IPS DF 6.9 (cell line): ENCODE data around the gene RTKN.

Experiments used
- DNase-seq: peaks from one replicate; pipeline ENCODE4 v3.0.0-alpha.2; 2013; ENCODE audit warnings: low read depth, low spot score
- H3K27ac ChIP-seq: one replicate; pipeline ENCODE4 v1.5.1; 2013; ENCODE audit warnings: low read length, control low read depth
- H3K27me3 ChIP-seq: 2 replicates; pipeline ENCODE4 v1.6.1; 2013; ENCODE audit warnings: mild to moderate bottlenecking, low read length; ENCODE audit not compliant: control insufficient read depth, insufficient read depth
- H3K36me3 ChIP-seq: 2 replicates; pipeline ENCODE4 v1.6.1; 2013; ENCODE audit warnings: low read length; ENCODE audit not compliant: control insufficient read depth, insufficient read depth
- H3K4me1 ChIP-seq: 2 replicates; pipeline ENCODE4 v1.6.1; 2013; ENCODE audit warnings: low read length; ENCODE audit not compliant: control insufficient read depth, insufficient read depth
- H3K4me3 ChIP-seq: 2 replicates; pipeline ENCODE4 v1.5.1; 2013; ENCODE audit warnings: mild to moderate bottlenecking, low read length
- H3K9me3 ChIP-seq: 2 replicates; pipeline ENCODE4 v1.6.1; 2013; ENCODE audit warnings: low read length, inconsistent platforms; ENCODE audit not compliant: control insufficient read depth, insufficient read depth
- WGBS: extraction: QIAGEN DNeasy Blood & Tissue Kit; methylation state at CpG from one replicate; pipeline ENCODE4 v1.1.7; 2013; ENCODE audit warnings: mixed read lengths, missing lambda C conversion rate; ENCODE audit not compliant: insufficient read length, insufficient coverage; 5-methylcytosine and 5-hydroxymethylcytosine counted together

RTKN gene

GRCh38 chr2:74436848-74437695, 4.7 kb downstream of the RTKN start:
- Histone ChIP-seq H3K27me3 (no peaks in the 10 kb centered on the region), H3K27ac (no peak overlapping the region), H3K4me3 (no peak overlapping the region), H3K9me3 (no peaks in the 10 kb centered on the region), H3K4me1 (0 out of 2 replicates have a peak, but pooled peaks cover 4% of the 10 kb centered on the region), H3K36me3 (peaks cover 4% of the 10 kb centered on the region)
- no CpG with 5 or more reads among the region's 6 CpGs for WGBS
- no peak for DNase-seq

- DNase-seq = no peak
- no CpG with 5 or more reads among the region's 43 CpGs for WGBS
- no peak overlapping the region for H3K4me3 ChIP-seq
- no peaks in the 10 kb centered on the region for H3K27me3 ChIP-seq
- H3K27ac ChIP-seq = no peak overlapping the region
- H3K4me1 ChIP-seq = 0 out of 2 replicates have a peak, but pooled peaks cover 4% of the 10 kb centered on the region
- H3K9me3 ChIP-seq = no peaks in the 10 kb centered on the region
- H3K36me3 ChIP-seq = peaks cover 6% of the 10 kb centered on the region
Observed at GRCh38 chr2:74436111-74436805, 5.5 kb downstream of the RTKN start.

GRCh38 chr2:74430502-74430901, 11.2 kb downstream of the RTKN start:
- DNase-seq = no peak
- no CpG with 5 or more reads among the region's 11 CpGs for WGBS
- Histone ChIP-seq H3K27me3 (no peaks in the 10 kb centered on the region), H3K36me3 (peaks cover 36% of the 10 kb centered on the region), H3K4me3 (no peak overlapping the region), H3K4me1 (no peaks in the 10 kb centered on the region), H3K9me3 (no peaks in the 10 kb centered on the region), H3K27ac (no peak overlapping the region)

GRCh38 chr2:74429487-74430451, 12.0 kb downstream of the RTKN start:
- no peak for DNase-seq
- Histone ChIP-seq H3K4me3 (no peak overlapping the region), H3K9me3 (no peaks in the 10 kb centered on the region), H3K27me3 (no peaks in the 10 kb centered on the region), H3K4me1 (no peaks in the 10 kb centered on the region), H3K27ac (no peak overlapping the region), H3K36me3 (peaks cover 36% of the 10 kb centered on the region)
- no CpG with 5 or more reads among the region's 18 CpGs for WGBS

GRCh38 chr2:74428675-74429074, 13.1 kb downstream of the RTKN start:
- H3K36me3 ChIP-seq = peaks cover 36% of the 10 kb centered on the region
- DNase-seq = no peak
- no peak overlapping the region for H3K4me3 ChIP-seq
- H3K9me3 ChIP-seq = no peaks in the 10 kb centered on the region
- no CpG with 5 or more reads among the region's 5 CpGs for WGBS
- no peaks in the 10 kb centered on the region for H3K27me3 ChIP-seq
- H3K4me1 ChIP-seq = no peaks in the 10 kb centered on the region
- no peak overlapping the region for H3K27ac ChIP-seq

- no CpG with 5 or more reads among the region's 3 CpGs for WGBS
- DNase-seq = no peak
- H3K4me1 ChIP-seq = no peaks in the 10 kb centered on the region
- H3K4me3 ChIP-seq = no peak overlapping the region
- no peaks in the 10 kb centered on the region for H3K27me3 ChIP-seq
- H3K27ac ChIP-seq = no peak overlapping the region
- H3K36me3 ChIP-seq = peaks cover 36% of the 10 kb centered on the region
- no peaks in the 10 kb centered on the region for H3K9me3 ChIP-seq
Observed at GRCh38 chr2:74427551-74427950, 14.2 kb downstream of the RTKN start.

GRCh38 chr2:74426181-74426758, 15.5 kb downstream of the RTKN start:
- Histone ChIP-seq H3K27me3 (no peaks in the 10 kb centered on the region), H3K4me1 (no peaks in the 10 kb centered on the region), H3K36me3 (peaks cover 29% of the 10 kb centered on the region), H3K4me3 (no peak overlapping the region), H3K27ac (no peak overlapping the region), H3K9me3 (no peaks in the 10 kb centered on the region)
- no CpG with 5 or more reads among the region's 14 CpGs for WGBS
- DNase-seq = no peak

- no CpG with 5 or more reads among the region's 7 CpGs for WGBS
- H3K27me3 ChIP-seq = no peaks in the 10 kb centered on the region
- no peak overlapping the region for H3K27ac ChIP-seq
- peaks cover 29% of the 10 kb centered on the region for H3K36me3 ChIP-seq
- DNase-seq = no peak
- no peak overlapping the region for H3K4me3 ChIP-seq
- no peaks in the 10 kb centered on the region for H3K9me3 ChIP-seq
- no peaks in the 10 kb centered on the region for H3K4me1 ChIP-seq
Observed at GRCh38 chr2:74425523-74425922, 16.2 kb downstream of the RTKN start.

- Histone ChIP-seq H3K9me3 (no peaks in the 10 kb centered on the region), H3K36me3 (peaks cover 24% of the 10 kb centered on the region), H3K4me1 (no peaks in the 10 kb centered on the region), H3K4me3 (no peak overlapping the region), H3K27me3 (no peaks in the 10 kb centered on the region), H3K27ac (no peak overlapping the region)
- no peak for DNase-seq
- WGBS = no CpG with 5 or more reads among the region's 5 CpGs
Observed at GRCh38 chr2:74424995-74425406, 16.7 kb downstream of the RTKN start.
